ENCODE measurements around the gene SFMBT1.

The SFMBT1 gene

GRCh38 chr3:52920841-52921240 lies 125.0 kb downstream of the SFMBT1 start:
- no peak overlapping the region for H2AFZ ChIP-seq (ENCODE audit: low read depth, low read length, severe bottlenecking)
- H3K79me2 ChIP-seq (ENCODE audit: insufficient read depth, low read length) = no peaks in the 10 kb centered on the region
- no peaks in the 10 kb centered on the region for H4K20me1 ChIP-seq (ENCODE audit: low read depth, low read length)
- H3K36me3 ChIP-seq (ENCODE audit: low read length) = peaks cover 11% of the 10 kb centered on the region; the same call in 1 of the 2 replicates
- no peaks in the 10 kb centered on the region for H3K27me3 ChIP-seq (ENCODE audit: low read length)
- TF ChIP-seq CTCF (IDR thresholded peaks at IDR 0.05; ENCODE audit: insufficient read depth, low read length, poor library complexity, severe bottlenecking) = no peak
- no peak for TF ChIP-seq EZH2phosphoT487 (conservative IDR thresholded peaks at IDR 0.05; ENCODE audit: low read length)
- H3F3A ChIP-seq (ENCODE audit: insufficient read depth) = no peaks in the 10 kb centered on the region
- no peak overlapping the region for H3K9ac ChIP-seq (ENCODE audit: low read length)
- no peaks in the 10 kb centered on the region for H3K9me2 ChIP-seq (replicated peaks; ENCODE audit: insufficient read depth, low read length)
- H3K4me3 ChIP-seq (ENCODE audit: insufficient read depth, low read length, poor library complexity, severe bottlenecking) = no peak overlapping the region
- H3K4me2 ChIP-seq (ENCODE audit: low read depth, low read length, poor library complexity, severe bottlenecking) = no peak overlapping the region
- no peaks in the 10 kb centered on the region for H3K9me3 ChIP-seq (ENCODE audit: insufficient read depth, low read length)
- H3K27ac ChIP-seq (ENCODE audit: low read depth, low read length) = no peak overlapping the region

GRCh38 chr3:52917044-52917443 lies 128.8 kb downstream of the SFMBT1 start:
- Histone ChIP-seq H3K27ac (ENCODE audit: low read depth, low read length) (no peak overlapping the region), H2AFZ (ENCODE audit: low read depth, low read length, severe bottlenecking) (no peak overlapping the region), H4K20me1 (ENCODE audit: low read depth, low read length) (no peaks in the 10 kb centered on the region), H3F3A (ENCODE audit: insufficient read depth) (no peaks in the 10 kb centered on the region), H3K4me3 (ENCODE audit: insufficient read depth, low read length, poor library complexity, severe bottlenecking) (no peak overlapping the region), H3K4me2 (ENCODE audit: low read depth, low read length, poor library complexity, severe bottlenecking) (no peak overlapping the region), H3K36me3 (ENCODE audit: low read length) (peaks cover 14% of the 10 kb centered on the region; the same call in 1 of the 2 replicates), H3K9me3 (ENCODE audit: insufficient read depth, low read length) (no peaks in the 10 kb centered on the region), H3K79me2 (ENCODE audit: insufficient read depth, low read length) (no peaks in the 10 kb centered on the region), H3K9ac (ENCODE audit: low read length) (no peak overlapping the region), H3K9me2 (replicated peaks; ENCODE audit: insufficient read depth, low read length) (no peaks in the 10 kb centered on the region), H3K27me3 (ENCODE audit: low read length) (no peaks in the 10 kb centered on the region)
- TF ChIP-seq EZH2phosphoT487 (conservative IDR thresholded peaks at IDR 0.05; ENCODE audit: low read length) (no peak), CTCF (IDR thresholded peaks at IDR 0.05; ENCODE audit: insufficient read depth, low read length, poor library complexity, severe bottlenecking) (no peak)

GRCh38 chr3:52915294-52915693 lies 130.6 kb downstream of the SFMBT1 start:
- no peaks in the 10 kb centered on the region for H3K27me3 ChIP-seq (ENCODE audit: low read length)
- no peaks in the 10 kb centered on the region for H3K9me2 ChIP-seq (replicated peaks; ENCODE audit: insufficient read depth, low read length)
- no peak overlapping the region for H3K4me3 ChIP-seq (ENCODE audit: insufficient read depth, low read length, poor library complexity, severe bottlenecking)
- no peaks in the 10 kb centered on the region for H3K79me2 ChIP-seq (ENCODE audit: insufficient read depth, low read length)
- no peak overlapping the region for H3K4me2 ChIP-seq (ENCODE audit: low read depth, low read length, poor library complexity, severe bottlenecking)
- no peaks in the 10 kb centered on the region for H3F3A ChIP-seq (ENCODE audit: insufficient read depth)
- H3K36me3 ChIP-seq (ENCODE audit: low read length) = peaks cover 5% of the 10 kb centered on the region; the same call in 1 of the 2 replicates
- H4K20me1 ChIP-seq (ENCODE audit: low read depth, low read length) = no peaks in the 10 kb centered on the region
- H3K9me3 ChIP-seq (ENCODE audit: insufficient read depth, low read length) = no peaks in the 10 kb centered on the region
- TF ChIP-seq EZH2phosphoT487 (conservative IDR thresholded peaks at IDR 0.05; ENCODE audit: low read length) (no peak), CTCF (IDR thresholded peaks at IDR 0.05; ENCODE audit: insufficient read depth, low read length, poor library complexity, severe bottlenecking) (no peak)
- H3K27ac ChIP-seq (ENCODE audit: low read depth, low read length) = no peak overlapping the region
- H2AFZ ChIP-seq (ENCODE audit: low read depth, low read length, severe bottlenecking) = no peak overlapping the region
- H3K9ac ChIP-seq (ENCODE audit: low read length) = no peak overlapping the region

Data from SU-DHL-6 (cell line).